HEK293 (cell line): ENCODE data around the gene CEBPB.

ENCODE experiments used
- CTCF ChIA-PET: fragments of 350-600 bp; formaldehyde crosslinking; extraction: SDS; loops from one replicate; lab custom pipeline; 2021; ENCODE audit warnings: antibody characterized with exemption; lab: Yijun Ruan, JAX
- POLR2A ChIA-PET: fragments of 300-600 bp; formaldehyde crosslinking; extraction: SDS; loops from one replicate; lab custom pipeline; 2020; ENCODE audit warnings: antibody characterized with exemption, inconsistent platforms; lab: Yijun Ruan, JAX
- H3K27ac ChIP-seq: fragments of 200-500 bp; sonication (Bioruptor generic); 2 replicates; pipeline ENCODE4 v1.5.1; 2014; ENCODE audit warnings: low read depth, low read length, control low read depth, inconsistent platforms; ENCODE audit errors: extremely low read depth
- H3K36me3 ChIP-seq, 2 experiments: fragments of 200-500 bp in 1 of 2; sonication (Bioruptor generic) in 1 of 2; 1 replicate in 1 of 2; 2 replicates in 1 of 2; pipeline ENCODE4 v1.5.1; 2014 to 2017; ENCODE audit warnings: inconsistent platforms in 2 of 2, low read length in 2 of 2; ENCODE audit not compliant: control insufficient read depth in 2 of 2, insufficient read depth in 1 of 2
- H3K4me1 ChIP-seq: fragments of 200-500 bp; sonication (Bioruptor generic); 2 replicates; pipeline ENCODE4 v1.5.1; 2014; ENCODE audit warnings: mild to moderate bottlenecking, low read length, inconsistent platforms; ENCODE audit not compliant: control insufficient read depth, insufficient read depth
- H3K4me3 ChIP-seq: 2 replicates; pipeline ENCODE4 v1.5.1; 2011; ENCODE audit warnings: low read depth, mild to moderate bottlenecking, control low read depth, low read length, moderate library complexity
- H3K9me3 ChIP-seq: fragments of 200-500 bp; sonication (Bioruptor generic); 2 replicates; pipeline ENCODE4 v1.5.1; 2014; ENCODE audit warnings: low read depth, low read length, inconsistent platforms; ENCODE audit not compliant: control insufficient read depth, insufficient read depth
- INSM2 ChIP-seq: fragments of 450-650 bp; formaldehyde crosslinking; IDR thresholded peaks from 2 replicates; pipeline ENCODE4 v1.5.1; 2016; ENCODE audit warnings: missing biosample characterization, missing genetic modification characterization
- PRDM2 ChIP-seq: fragments of 450-650 bp; formaldehyde crosslinking; IDR thresholded peaks from 2 replicates; pipeline ENCODE4 v1.5.1; 2016; ENCODE audit warnings: missing biosample characterization, missing genetic modification characterization, borderline replicate concordance
- ZNF138 ChIP-seq: fragments of 450-650 bp; formaldehyde crosslinking; IDR thresholded peaks from 2 replicates; pipeline ENCODE4 v1.5.1; 2016; ENCODE audit warnings: missing biosample characterization, missing genetic modification characterization, borderline replicate concordance
- ZNF184 ChIP-seq: fragments of 450-650 bp; IDR thresholded peaks from 2 replicates; pipeline ENCODE4 v1.5.1; 2018; ENCODE audit warnings: missing biosample characterization, mild to moderate bottlenecking, missing genetic modification characterization
- ZNF335 ChIP-seq: fragments of 450-650 bp; formaldehyde crosslinking; conservative IDR thresholded peaks from 2 replicates; pipeline ENCODE4 v1.5.1; 2016; ENCODE audit warnings: missing biosample characterization, missing genetic modification characterization
- ZNF350 ChIP-seq: fragments of 450-650 bp; formaldehyde crosslinking; IDR thresholded peaks from 2 replicates; pipeline ENCODE4 v1.5.0; 2017; ENCODE audit warnings: missing biosample characterization, mild to moderate bottlenecking, missing genetic modification characterization
- ZNF513 ChIP-seq: fragments of 450-650 bp; IDR thresholded peaks from 2 replicates; pipeline ENCODE4 v1.5.1; 2018; ENCODE audit warnings: missing biosample characterization, missing genetic modification characterization
- ZNF560 ChIP-seq: fragments of 450-650 bp; formaldehyde crosslinking; IDR thresholded peaks from 2 replicates; pipeline ENCODE4 v1.5.1; 2017; ENCODE audit warnings: missing biosample characterization, missing genetic modification characterization, borderline replicate concordance
- ZNF658 ChIP-seq: fragments of 450-650 bp; formaldehyde crosslinking; IDR thresholded peaks from 2 replicates; pipeline ENCODE4; 2016; ENCODE audit warnings: missing biosample characterization, missing genetic modification characterization
- ZNF704 ChIP-seq: fragments of 450-650 bp; formaldehyde crosslinking; IDR thresholded peaks from 2 replicates; pipeline ENCODE4 v1.5.1; 2016; ENCODE audit warnings: missing biosample characterization, missing genetic modification characterization
- ZNF830 ChIP-seq: fragments of 450-650 bp; IDR thresholded peaks from 2 replicates; pipeline ENCODE4 v1.5.0; 2018; ENCODE audit warnings: missing biosample characterization, missing genetic modification characterization, low read depth, mild to moderate bottlenecking, moderate library complexity
- TF ChIP-seq, protein P1 (sequence below): fragments of 450-650 bp; formaldehyde crosslinking; IDR thresholded peaks from 2 replicates; pipeline ENCODE4 v1.5.1; 2016; ENCODE audit warnings: missing biosample characterization, missing genetic modification characterization, low read depth
- TF ChIP-seq, protein P2 (sequence below): fragments of 450-650 bp; formaldehyde crosslinking; conservative IDR thresholded peaks from 2 replicates; pipeline ENCODE4 v1.5.1; 2016; ENCODE audit warnings: low read depth, missing biosample characterization, missing genetic modification characterization
- TF ChIP-seq, protein P3 (sequence below): fragments of 450-650 bp; formaldehyde crosslinking; IDR thresholded peaks from 2 replicates; pipeline ENCODE4 v1.5.1; 2016; ENCODE audit warnings: missing biosample characterization, missing genetic modification characterization, borderline replicate concordance
- TF ChIP-seq, protein P4 (sequence below): fragments of 450-650 bp; formaldehyde crosslinking; IDR thresholded peaks from 2 replicates; pipeline ENCODE4 v1.5.1; 2016; ENCODE audit warnings: missing biosample characterization, missing genetic modification characterization

CEBPB gene

GRCh38 chr20:50231854-50232253 lies 41.2 kb downstream of the CEBPB start:
- ChIA-PET POLR2A (no interaction called here), CTCF (interaction anchor here (0.8 kb wide), 1 partner anchor 15 kb away, joined by 3 read pairs; no protein-coding TSS in a partner anchor)
- TF ChIP-seq, protein P1, sequence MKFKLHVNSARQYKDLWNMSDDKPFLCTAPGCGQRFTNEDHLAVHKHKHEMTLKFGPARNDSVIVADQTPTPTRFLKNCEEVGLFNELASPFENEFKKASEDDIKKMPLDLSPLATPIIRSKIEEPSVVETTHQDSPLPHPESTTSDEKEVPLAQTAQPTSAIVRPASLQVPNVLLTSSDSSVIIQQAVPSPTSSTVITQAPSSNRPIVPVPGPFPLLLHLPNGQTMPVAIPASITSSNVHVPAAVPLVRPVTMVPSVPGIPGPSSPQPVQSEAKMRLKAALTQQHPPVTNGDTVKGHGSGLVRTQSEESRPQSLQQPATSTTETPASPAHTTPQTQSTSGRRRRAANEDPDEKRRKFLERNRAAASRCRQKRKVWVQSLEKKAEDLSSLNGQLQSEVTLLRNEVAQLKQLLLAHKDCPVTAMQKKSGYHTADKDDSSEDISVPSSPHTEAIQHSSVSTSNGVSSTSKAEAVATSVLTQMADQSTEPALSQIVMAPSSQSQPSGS (tag by site-specific recombination), result no peak
- TF ChIP-seq, protein P2, sequence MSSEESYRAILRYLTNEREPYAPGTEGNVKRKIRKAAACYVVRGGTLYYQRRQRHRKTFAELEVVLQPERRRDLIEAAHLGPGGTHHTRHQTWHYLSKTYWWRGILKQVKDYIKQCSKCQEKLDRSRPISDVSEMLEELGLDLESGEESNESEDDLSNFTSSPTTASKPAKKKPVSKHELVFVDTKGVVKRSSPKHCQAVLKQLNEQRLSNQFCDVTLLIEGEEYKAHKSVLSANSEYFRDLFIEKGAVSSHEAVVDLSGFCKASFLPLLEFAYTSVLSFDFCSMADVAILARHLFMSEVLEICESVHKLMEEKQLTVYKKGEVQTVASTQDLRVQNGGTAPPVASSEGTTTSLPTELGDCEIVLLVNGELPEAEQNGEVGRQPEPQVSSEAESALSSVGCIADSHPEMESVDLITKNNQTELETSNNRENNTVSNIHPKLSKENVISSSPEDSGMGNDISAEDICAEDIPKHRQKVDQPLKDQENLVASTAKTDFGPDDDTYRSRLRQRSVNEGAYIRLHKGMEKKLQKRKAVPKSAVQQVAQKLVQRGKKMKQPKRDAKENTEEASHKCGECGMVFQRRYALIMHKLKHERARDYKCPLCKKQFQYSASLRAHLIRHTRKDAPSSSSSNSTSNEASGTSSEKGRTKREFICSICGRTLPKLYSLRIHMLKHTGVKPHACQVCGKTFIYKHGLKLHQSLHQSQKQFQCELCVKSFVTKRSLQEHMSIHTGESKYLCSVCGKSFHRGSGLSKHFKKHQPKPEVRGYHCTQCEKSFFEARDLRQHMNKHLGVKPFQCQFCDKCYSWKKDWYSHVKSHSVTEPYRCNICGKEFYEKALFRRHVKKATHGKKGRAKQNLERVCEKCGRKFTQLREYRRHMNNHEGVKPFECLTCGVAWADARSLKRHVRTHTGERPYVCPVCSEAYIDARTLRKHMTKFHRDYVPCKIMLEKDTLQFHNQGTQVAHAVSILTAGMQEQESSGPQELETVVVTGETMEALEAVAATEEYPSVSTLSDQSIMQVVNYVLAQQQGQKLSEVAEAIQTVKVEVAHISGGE (tag by site-specific recombination), result no peak
- TF ChIP-seq ZNF560 (tag by site-specific recombination) (no peak), ZNF704 (tag by site-specific recombination) (no peak), ZNF830 (tag by site-specific recombination) (no peak), ZNF513 (tag by site-specific recombination) (no peak), ZNF658 (tag by site-specific recombination) (no peak), ZNF335 (tag by site-specific recombination) (no peak), ZNF138 (tag by site-specific recombination) (no peak), ZNF184 (tag by site-specific recombination) (no peak), INSM2 (no peak), PRDM2 (tag by site-specific recombination) (no peak), ZNF350 (tag by site-specific recombination) (no peak)
- TF ChIP-seq, protein P3, sequence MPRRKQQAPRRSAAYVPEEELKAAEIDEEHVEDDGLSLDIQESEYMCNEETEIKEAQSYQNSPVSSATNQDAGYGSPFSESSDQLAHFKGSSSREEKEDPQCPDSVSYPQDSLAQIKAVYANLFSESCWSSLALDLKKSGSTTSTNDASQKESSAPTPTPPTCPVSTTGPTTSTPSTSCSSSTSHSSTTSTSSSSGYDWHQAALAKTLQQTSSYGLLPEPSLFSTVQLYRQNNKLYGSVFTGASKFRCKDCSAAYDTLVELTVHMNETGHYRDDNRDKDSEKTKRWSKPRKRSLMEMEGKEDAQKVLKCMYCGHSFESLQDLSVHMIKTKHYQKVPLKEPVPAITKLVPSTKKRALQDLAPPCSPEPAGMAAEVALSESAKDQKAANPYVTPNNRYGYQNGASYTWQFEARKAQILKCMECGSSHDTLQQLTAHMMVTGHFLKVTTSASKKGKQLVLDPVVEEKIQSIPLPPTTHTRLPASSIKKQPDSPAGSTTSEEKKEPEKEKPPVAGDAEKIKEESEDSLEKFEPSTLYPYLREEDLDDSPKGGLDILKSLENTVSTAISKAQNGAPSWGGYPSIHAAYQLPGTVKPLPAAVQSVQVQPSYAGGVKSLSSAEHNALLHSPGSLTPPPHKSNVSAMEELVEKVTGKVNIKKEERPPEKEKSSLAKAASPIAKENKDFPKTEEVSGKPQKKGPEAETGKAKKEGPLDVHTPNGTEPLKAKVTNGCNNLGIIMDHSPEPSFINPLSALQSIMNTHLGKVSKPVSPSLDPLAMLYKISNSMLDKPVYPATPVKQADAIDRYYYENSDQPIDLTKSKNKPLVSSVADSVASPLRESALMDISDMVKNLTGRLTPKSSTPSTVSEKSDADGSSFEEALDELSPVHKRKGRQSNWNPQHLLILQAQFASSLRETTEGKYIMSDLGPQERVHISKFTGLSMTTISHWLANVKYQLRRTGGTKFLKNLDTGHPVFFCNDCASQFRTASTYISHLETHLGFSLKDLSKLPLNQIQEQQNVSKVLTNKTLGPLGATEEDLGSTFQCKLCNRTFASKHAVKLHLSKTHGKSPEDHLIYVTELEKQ, result no peak
- TF ChIP-seq, protein P4, sequence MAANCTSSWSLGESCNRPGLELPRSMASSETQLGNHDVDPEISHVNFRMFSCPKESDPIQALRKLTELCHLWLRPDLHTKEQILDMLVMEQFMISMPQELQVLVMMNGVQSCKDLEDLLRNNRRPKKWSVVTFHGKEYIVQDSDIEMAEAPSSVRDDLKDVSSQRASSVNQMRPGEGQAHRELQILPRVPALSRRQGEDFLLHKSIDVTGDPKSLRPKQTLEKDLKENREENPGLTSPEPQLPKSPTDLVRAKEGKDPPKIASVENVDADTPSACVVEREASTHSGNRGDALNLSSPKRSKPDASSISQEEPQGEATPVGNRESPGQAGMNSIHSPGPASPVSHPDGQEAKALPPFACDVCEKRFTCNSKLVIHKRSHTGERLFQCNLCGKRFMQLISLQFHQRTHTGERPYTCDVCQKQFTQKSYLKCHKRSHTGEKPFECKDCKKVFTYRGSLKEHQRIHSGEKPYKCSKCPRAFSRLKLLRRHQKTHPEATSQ, result no peak

More at GRCh38 chr20:50231854-50232253, 41.2 kb downstream of the CEBPB start:
- Histone ChIP-seq H3K4me3 (no peak overlapping the region), H3K36me3 (no peaks in the 10 kb centered on the region), H3K9me3 (no peaks in the 10 kb centered on the region), H3K27ac (no peak overlapping the region), H3K4me1 (no peaks in the 10 kb centered on the region)
